Left lung (tissue), 10 donors: ENCODE results near the gene STRA8. TPM values are rescaled to one million over a fixed set of nuclear protein-coding genes. Genes with fewer than 3 reads are reported as not detected.

Experiments
- ATAC-seq: fragments of 200-7000 bp; cut with Tn5 transposase; one replicate; pipeline ENCODE4 v1.9.1; 2020; ENCODE audit warnings: moderate library complexity
- DNase-seq, 4 donors: peaks; one replicate each; pipeline ENCODE4 v3.0.0-alpha.2; 2013 to 2020
- H3K27ac ChIP-seq, 2 donors: fragments of 200-600 bp; sonication (generic) in 1 of 2; one replicate each; pipeline versions ENCODE4 v1.5.0 to v1.8.0; 2020 to 2021
- H3K27me3 ChIP-seq, 2 donors: fragments of 200-600 bp; sonication (generic) in 1 of 2; one replicate each; pipeline versions ENCODE4 v1.5.0 to v1.8.0; 2020 to 2021
- H3K36me3 ChIP-seq, 2 donors: fragments of 200-600 bp; sonication (generic) in 1 of 2; one replicate each; pipeline versions ENCODE4 v1.5.0 to v1.8.0; 2020 to 2021
- H3K4me1 ChIP-seq, 2 donors: fragments of 200-600 bp; one replicate each; pipeline ENCODE4 v1.8.0; 2021
- H3K4me3 ChIP-seq, 2 donors: fragments of 200-600 bp; sonication (generic) in 1 of 2; one replicate each; pipeline versions ENCODE4 v1.5.0 to v1.8.0; 2020 to 2021; ENCODE audit warnings: mild to moderate bottlenecking in 1 of 2
- H3K9me3 ChIP-seq, 2 donors: fragments of 200-600 bp; sonication (generic) in 1 of 2; one replicate each; pipeline versions ENCODE4 v1.5.0 to v1.8.0; 2020 to 2021
- intact Hi-C, 2 donors: fragments of 100-400 bp; cut with DNase I; formaldehyde crosslinking; loops; one replicate each; pipeline versions ENCODE4 v1.11.2 to v1.14.2; 2022
- polyA plus RNA-seq, 6 donors: library from polyadenylated mRNA; unstranded; fragments of 120-200 nt; gene quantifications; one replicate each; pipeline ENCODE4 v1.2.1, GENCODE V29; 2013; ENCODE audit not compliant: insufficient read length in 6 of 6
- total RNA-seq, 2 donors: library from RNA; stranded (reverse); fragmentation: NEBNext Ultra II Directional; extraction: Animal tissue kit (Norgen Biotek cat#: 25700); gene quantifications; one replicate each; pipeline ENCODE4 v1.2.1, GENCODE V29; 2021
- TF ChIP-seq, protein P1 (sequence below), 2 donors: fragments of 200-600 bp; sonication (generic) in 1 of 2; IDR thresholded peaks; one replicate each; pipeline versions ENCODE4 v1.5.0 to v1.8.0; 2021; ENCODE audit warnings: antibody characterized with exemption in 2 of 2
- donor health status: DM: no; HTN: yes; CAD: no.
- donor health status: DM: no; HTN: no; CAD: no.

The STRA8 gene
- total and polyA plus RNA-seq, 8 donors, result 0.14 to 0.40 (median 0.20) TPM; not detected in 3

GRCh38 chr7:135201350-135201749 lies 32.3 kb upstream of the STRA8 start:
- ATAC-seq, result no peak
- H3K36me3 ChIP-seq, result peaks cover 0 to 83% of the 10 kb centered on the region in 2 donors
- intact Hi-C loops, result no loop called here
- peaks cover 2 to 3% of the 10 kb centered on the region in 2 donors for H3K4me1 ChIP-seq
- DNase-seq, result no peak
- no peak overlapping the region for H3K27ac ChIP-seq
- no peak overlapping the region for H3K4me3 ChIP-seq
- H3K27me3 ChIP-seq, result no peaks in the 10 kb centered on the region
- no peaks in the 10 kb centered on the region for H3K9me3 ChIP-seq
- TF ChIP-seq, protein P1, sequence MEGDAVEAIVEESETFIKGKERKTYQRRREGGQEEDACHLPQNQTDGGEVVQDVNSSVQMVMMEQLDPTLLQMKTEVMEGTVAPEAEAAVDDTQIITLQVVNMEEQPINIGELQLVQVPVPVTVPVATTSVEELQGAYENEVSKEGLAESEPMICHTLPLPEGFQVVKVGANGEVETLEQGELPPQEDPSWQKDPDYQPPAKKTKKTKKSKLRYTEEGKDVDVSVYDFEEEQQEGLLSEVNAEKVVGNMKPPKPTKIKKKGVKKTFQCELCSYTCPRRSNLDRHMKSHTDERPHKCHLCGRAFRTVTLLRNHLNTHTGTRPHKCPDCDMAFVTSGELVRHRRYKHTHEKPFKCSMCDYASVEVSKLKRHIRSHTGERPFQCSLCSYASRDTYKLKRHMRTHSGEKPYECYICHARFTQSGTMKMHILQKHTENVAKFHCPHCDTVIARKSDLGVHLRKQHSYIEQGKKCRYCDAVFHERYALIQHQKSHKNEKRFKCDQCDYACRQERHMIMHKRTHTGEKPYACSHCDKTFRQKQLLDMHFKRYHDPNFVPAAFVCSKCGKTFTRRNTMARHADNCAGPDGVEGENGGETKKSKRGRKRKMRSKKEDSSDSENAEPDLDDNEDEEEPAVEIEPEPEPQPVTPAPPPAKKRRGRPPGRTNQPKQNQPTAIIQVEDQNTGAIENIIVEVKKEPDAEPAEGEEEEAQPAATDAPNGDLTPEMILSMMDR (IDR thresholded peaks at IDR 0.05), result no peak

GRCh38 chr7:135204341-135204749 lies 29.3 kb upstream of the STRA8 start:
- TF ChIP-seq, protein P1 (IDR thresholded peaks at IDR 0.05), result no peak
- no peaks in the 10 kb centered on the region for H3K9me3 ChIP-seq
- peaks cover 22 to 30% of the 10 kb centered on the region in 2 donors for H3K4me1 ChIP-seq
- H3K27ac ChIP-seq, result peak overlapping the region; percentile 28 to 52
- intact Hi-C loops, result no loop called here
- DNase-seq, result peak in 2 of 4 donors; percentile 69 to 74
- no peak overlapping the region for H3K4me3 ChIP-seq
- H3K27me3 ChIP-seq, result no peaks in the 10 kb centered on the region
- peaks cover 0 to 55% of the 10 kb centered on the region in 2 donors for H3K36me3 ChIP-seq
- ATAC-seq, result peak; percentile 7

DNA sequence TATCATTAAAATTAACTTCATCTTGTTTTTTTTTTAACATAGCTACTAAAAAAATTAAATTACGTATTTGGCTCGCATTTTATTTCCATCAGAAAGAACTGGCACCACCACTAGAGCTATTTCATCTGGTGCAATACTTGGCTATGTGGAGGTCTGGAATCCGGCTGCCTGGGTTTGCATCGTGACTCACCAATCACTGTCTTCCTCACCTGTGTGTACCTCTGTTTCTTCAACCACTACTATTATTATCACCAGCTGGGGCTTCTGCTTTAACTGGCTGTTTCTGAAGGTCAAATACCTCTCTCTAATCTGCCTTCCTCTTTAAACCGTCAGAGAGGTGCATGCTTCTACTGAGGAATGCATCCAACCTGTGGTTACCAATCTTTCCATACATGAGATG lies 28.8 kb upstream of the STRA8 start:
- ATAC-seq (no peak), DNase-seq (peak in 2 of 4 donors; percentile 26 to 35)
- intact Hi-C loops, result no loop called here

GRCh38 chr7:135205850-135206249 lies 27.8 kb upstream of the STRA8 start:
- peaks cover 0 to 44% of the 10 kb centered on the region in 2 donors for H3K36me3 ChIP-seq
- H3K4me1 ChIP-seq, result peaks cover 30 to 45% of the 10 kb centered on the region in 2 donors
- H3K27me3 ChIP-seq, result no peaks in the 10 kb centered on the region
- DNase-seq (no peak), ATAC-seq (no peak)
- no peak overlapping the region for H3K4me3 ChIP-seq
- no peaks in the 10 kb centered on the region for H3K9me3 ChIP-seq
- intact Hi-C loops, result no loop called here
- TF ChIP-seq, protein P1 (IDR thresholded peaks at IDR 0.05), result no peak
- no peak overlapping the region for H3K27ac ChIP-seq

More for the DNA sequence above, 28.8 kb upstream of the STRA8 start:
- no peaks in the 10 kb centered on the region for H3K9me3 ChIP-seq
- H3K4me3 ChIP-seq, result no peak overlapping the region
- no peak overlapping the region for H3K27ac ChIP-seq
- peaks cover 0 to 49% of the 10 kb centered on the region in 2 donors for H3K36me3 ChIP-seq
- TF ChIP-seq, protein P1 (IDR thresholded peaks at IDR 0.05), result no peak
- no peaks in the 10 kb centered on the region for H3K27me3 ChIP-seq
- peaks cover 27 to 35% of the 10 kb centered on the region in 2 donors for H3K4me1 ChIP-seq

- Histone ChIP-seq H3K27ac (peak overlapping the region; percentile 20 to 55), H3K4me3 (no peak overlapping the region), H3K9me3 (no peaks in the 10 kb centered on the region), H3K36me3 (peaks cover 0 to 35% of the 10 kb centered on the region in 2 donors), H3K4me1 (peaks cover 30 to 48% of the 10 kb centered on the region in 2 donors), H3K27me3 (no peaks in the 10 kb centered on the region)
- TF ChIP-seq, protein P1 (IDR thresholded peaks at IDR 0.05), result no peak
- intact Hi-C loops, result no loop called here
- DNase-seq (no peak), ATAC-seq (no peak)
Observed at GRCh38 chr7:135206941-135207391, 26.7 kb upstream of the STRA8 start.
